ENCODE results near the gene SFRP5.

SFRP5 gene, protein sequence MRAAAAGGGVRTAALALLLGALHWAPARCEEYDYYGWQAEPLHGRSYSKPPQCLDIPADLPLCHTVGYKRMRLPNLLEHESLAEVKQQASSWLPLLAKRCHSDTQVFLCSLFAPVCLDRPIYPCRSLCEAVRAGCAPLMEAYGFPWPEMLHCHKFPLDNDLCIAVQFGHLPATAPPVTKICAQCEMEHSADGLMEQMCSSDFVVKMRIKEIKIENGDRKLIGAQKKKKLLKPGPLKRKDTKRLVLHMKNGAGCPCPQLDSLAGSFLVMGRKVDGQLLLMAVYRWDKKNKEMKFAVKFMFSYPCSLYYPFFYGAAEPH

DNA sequence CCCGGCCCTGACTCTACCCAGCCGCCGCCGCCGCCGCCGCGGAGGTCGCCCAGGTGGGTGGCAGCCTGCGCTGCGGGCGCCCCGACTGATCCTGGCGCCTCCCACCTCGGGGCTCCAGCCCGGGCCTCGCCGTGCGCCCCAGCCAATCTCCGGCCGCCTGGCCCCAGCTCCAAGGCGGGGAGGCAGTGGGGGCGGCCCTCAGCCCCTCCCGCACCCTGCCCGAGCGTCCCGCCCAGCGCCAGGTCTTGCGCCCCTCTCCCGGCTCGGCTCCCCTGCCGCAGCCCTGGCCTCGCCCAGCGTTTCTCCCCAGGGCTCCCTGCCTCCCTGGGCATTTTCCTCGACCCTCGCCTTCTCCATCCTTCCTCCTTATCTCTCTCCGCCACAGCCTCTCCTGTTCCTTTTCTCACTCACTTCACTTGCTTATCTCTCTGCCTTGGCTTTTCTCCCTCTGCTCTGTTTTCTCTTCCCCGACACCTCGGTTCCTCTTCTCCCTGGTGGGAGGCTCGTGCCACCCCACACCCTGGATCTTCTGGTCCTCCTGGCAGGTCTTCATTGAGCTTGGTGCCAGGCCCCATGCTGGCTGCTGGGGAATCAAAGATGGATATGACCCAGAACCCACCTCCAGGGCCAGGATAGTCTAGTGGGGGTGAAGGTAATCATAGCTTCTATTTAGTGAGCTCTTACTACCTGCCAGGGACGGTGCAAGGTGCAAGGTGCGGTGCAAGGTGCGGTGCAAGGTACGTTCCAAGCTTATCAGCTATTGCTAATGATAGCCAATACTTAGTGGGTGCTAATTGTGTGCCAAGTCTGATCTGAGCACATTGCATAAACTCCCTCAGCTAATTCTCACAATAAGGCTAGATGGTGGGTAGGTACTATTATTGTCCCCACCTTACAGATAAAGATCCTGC is at the start of gene SFRP5:
TSS of gene SFRP5 (minus strand) at position 87 of the 911 bp plus-strand sequence. CDS start 166 bp downstream, outside the sequence.
- DNase-seq, result no peak

DNA sequence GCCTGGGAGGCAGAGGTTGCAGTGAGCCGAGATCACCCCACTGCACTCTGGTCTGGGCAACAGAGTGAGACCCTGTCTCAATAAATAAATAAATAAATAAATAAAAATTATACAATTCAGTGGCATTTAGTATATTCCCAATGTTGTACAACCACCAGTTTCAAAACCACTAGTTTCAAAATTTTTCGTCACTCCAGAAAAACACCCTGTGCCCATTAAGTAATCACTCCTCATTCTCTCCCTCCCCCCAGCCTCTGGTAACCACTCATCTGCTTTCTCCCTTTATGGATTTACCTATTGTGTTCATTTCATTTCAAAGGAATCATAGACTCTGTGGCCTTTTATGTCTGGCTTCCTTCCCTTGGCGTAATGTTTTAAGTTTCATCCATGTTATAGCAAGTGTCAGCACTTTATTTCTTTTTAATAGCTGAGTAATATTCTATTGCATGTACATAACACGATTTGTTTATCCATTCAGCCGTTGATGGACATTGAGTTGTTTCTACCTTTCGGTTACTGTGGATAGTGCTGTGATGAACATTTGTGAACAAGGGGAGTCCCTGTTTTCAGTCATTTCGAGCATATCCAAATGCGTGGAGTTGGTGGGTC is 48.4 kb upstream of the SFRP5 start:
- DNase-seq, result no peak

DNA sequence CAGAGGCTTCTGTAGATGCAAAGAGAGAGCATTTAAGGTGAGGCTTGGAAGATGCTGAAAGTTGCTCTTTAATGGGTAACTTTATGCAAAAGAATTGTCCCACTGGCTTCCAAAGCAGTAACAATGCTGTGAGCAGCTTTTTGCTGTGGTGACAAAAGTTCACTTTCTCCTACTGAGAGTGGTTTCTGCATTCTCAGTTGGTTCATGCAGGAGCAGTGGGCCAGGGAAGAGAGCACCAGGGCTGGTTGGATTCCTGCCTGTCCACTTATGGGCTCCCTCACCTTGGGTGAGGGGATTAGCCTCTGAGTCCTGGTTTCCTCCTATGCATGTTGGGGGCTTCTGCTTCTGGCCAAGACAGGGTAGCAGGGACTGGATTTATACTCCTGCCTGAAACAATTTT is 46.8 kb upstream of the SFRP5 start:
- DNase-seq, result no peak

DNA sequence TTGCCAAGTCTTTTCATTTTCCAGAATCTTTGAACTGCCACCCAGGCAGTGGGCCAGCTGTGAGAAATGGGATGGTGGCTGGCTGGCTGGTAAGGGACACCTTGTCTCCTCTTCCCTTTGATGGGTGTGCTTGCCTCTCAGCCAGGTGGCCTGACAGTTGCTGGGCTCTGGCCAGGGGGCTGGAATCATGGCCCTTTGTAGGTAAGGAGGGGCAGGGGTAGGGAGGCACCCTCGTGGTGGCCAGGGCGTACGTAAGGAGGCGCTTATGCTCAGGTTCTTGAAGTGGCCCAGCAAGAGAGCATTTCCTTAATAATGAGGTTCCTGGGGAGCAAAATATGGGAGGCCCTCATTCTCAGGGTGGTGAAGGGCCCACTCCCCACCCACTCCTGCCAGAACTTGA is 44.8 kb upstream of the SFRP5 start:
- DNase-seq, result no peak

DNA sequence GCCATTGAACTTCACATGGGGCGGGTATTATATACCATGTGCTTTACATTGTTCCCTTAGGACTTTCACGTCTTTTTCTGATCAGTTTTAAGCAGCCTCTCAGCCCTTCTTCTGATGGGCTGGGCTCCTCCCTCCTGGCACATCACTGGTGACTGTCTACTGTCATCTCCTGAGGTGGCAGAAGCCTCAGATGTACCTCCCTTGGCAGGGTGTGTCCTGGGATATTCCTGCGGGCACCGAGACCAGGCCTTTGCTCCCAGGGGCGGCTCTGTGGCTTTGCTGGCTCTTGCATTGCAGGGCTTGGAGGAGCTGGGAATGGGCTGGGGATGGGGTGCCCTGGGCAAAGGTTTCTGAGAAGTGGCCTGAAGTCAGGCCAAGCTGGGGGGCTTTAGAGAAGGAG is 43.2 kb upstream of the SFRP5 start:
- no peak for DNase-seq

DNA sequence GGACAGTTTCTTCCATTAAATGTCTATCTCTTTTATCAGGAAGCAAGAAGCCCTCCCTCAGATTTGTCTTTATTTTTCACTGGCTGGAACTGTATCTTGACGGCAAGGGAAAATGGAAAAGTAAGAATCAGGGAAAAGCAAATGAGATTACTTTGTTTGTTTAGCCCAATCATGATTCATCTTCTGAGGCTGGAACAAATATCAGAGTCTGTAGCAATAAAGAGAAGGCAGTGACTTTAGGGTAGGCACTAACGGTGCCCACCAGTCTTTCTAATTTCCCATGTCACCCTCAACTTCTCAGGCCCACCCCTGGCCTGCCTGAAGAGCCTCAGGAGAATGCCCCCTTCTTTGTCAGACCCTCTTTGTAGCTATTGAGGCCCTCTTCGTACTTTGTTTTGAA is 41.5 kb upstream of the SFRP5 start:
- DNase-seq, result no peak

DNA sequence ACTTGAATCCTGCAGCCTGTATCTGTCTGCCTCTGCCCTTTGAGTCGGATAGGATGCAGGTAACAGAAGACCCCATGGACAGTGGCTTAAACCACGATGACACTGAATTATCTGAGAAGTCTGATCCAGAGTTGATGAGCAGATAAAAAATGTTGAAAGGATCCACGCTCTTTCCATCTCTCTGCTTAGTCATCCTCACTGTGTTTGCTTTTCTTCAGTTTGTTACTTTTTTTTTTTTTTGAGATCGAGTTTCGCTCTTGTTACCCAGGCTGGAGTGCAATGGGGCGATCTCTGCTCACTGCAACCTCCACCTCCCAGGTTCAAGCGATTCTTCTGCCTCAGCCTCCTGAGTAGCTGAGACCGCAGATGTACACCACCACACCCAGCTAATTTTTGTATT is 40.9 kb upstream of the SFRP5 start:
- DNase-seq, result no peak

DNA sequence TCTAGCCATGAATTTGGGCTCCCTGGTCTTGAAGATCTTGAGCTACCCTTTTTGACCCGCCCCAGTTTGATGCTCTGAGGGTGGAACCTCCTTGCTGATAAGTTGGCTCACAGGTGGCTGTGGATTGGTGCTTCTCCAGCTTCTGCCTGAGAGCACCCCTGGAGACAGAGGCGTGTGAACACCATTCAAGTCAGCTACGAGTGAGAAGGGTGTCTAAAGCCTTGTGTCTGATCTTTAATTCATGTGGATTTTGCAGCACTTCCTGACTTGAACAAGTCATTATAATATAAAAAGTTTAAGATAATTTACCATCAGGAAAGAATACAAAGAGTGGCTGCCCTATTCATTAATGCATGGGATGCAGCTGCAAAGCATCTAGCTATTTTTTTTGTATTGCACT is 40.2 kb upstream of the SFRP5 start:
- DNase-seq, result no peak

DNA sequence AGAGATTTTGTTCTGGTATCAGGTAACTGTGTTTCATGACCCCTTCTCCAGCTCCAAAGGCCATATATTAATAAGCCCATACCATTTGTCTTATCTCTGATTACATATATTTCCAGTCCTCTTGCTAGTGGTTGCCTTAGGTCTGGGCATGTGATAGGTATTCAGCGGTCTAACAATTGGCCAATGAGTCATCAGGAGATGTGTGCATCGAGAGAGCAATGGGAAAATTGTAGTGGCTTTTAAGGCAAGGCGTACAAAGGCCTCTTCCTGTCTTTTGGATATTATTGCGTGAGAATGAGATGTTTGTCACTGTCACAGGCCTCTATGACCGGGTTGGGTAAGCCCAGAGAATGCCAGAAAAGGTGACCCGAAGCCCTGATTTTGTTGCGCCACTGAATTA is 38.6 kb upstream of the SFRP5 start:
- no peak for DNase-seq

DNA sequence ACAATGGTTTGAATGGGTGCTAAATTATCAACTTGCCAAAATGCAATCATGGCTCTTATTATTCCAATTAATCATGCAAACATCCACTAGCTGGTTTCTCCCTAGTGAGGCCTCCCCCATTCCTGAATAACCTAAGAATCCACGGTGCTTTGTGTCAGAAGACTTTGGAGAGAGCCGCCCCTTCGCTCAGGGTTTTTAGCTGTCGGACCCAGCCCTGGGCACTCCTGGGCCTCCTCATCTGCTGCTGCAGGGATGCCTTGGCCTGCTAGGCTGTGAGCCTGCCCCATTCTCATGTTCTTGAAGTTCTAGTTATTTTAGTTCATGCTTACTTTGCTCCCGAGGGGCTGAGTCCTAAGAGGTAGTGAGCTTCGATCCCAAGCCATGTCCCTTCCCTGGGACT is 34.1 kb upstream of the SFRP5 start:
- no peak for DNase-seq

DNA sequence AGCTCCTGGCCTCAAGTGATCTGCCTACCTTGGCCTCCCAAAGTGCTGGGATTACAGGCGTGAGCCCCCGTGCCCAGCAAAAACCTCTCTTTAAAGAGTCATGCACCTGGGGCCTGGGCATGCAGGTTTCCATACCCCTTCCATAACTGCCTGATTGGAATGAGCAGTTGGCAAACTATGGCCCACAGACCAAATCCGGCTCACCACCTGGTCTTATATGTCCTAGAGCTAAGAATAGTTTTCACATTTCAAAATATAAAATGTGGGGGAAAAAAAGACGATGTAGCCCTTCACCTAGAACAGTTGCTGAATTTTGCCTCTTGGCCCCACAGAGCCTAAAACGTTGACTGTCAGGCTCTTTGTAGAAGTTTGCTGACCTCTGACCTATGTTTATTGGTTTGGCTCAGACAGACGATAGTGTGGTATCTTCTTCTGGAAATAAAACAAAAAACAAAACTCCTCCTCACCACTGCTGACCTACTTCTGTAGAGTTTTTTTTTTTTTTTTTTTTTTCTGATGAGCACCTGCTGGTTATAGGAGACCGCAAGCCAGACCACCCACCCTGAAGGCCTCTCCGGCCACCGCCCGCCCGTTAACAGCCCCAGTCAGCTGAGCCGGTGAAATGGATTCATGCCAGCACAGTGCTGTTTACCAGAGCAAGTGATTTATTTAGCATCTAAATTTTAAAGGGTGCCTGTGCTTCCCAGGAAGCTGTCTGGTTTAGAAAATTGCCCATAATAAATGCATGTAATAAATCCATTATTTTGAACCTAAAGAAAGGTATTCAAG is 33.5 kb upstream of the SFRP5 start:
- DNase-seq, result no peak

DNA sequence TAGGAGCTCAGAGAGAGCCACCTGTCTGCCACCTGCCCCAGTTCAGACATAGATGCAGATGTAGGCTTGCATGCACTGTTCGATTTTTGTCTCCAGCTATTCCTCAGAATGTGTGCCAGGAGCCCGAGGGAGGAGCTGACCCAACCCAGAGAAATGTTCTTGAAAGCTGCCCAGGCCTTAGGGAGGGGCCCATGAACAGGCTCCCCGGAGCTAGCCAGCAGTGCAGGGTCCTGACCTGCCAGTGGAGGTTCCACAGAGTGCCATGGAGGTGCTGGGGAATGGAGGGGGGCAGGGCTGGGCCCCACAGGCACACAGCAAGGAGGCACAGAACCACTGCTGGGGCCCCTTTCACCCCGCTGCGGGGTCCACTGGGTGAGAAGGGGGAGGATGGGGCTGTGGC is 29.6 kb upstream of the SFRP5 start:
- DNase-seq, result no peak

DNA sequence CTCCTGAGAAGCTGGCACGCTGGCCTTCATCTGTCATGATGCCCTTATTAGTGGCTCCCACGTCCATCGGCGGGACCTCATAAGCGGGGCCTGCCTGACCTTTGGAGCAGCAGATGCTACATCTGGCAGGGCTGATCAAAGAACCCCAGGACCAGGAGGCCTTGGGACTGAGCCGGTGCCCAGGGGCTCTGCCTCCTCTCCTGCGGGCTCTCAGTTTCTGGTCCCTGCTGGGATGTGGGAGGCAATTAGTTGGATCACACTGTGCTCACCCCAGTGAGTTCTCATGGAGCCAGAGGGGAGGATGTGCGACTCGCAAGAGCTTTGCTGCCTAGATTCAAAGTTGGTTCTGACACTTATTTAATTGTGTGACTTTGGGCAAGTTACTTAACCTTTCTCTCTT is 28.7 kb upstream of the SFRP5 start:
- DNase-seq, result no peak

DNA sequence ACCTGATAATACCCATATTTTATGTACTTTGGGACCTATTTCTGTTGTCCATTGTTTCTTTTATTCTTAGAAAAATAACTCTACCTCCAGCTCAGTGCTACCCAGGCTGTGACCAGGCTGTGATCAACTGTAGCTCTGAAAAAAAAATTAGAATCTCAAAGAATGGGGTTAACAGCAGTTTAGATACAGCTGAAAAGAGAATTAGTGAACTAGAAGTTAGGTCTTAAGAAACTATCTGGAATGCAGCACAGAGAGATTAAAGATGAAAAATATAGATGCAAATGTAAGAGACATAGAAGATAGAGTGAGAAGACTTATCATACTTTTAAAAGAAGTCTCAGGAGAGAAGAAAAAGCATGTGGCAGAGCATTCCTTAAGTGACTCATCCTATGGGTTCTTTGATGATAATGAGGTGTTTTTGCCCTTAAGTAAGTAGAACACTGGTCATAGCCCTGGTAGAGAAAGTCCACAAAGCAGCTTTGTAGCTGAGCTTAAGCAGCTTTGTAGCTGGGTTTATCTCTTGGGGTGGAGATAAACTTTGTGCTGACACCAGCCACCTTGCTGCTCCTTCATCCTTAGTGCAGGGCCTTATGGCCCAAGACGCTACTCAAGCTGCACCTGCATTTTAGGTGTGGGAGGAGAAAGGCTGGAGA is 27.3 kb upstream of the SFRP5 start:
- no peak for DNase-seq

DNA sequence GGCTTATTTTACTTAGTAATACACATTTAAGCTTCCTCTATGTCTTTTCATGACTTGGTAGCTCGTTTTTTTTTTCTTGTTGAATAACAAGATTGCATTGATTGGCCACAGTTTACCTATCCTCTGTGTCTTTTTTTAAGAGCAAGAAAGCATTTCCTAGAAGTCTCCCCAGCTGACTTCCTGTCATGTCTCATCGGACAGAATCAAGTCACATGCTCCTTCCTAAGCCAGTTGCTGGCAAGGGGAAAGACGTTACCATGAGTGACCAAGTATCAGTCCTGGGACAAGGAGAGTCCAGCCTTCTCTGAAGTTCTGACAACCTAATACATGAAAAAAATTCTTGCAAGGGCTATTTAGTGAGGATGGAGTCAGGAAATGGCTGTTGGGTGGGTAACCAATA is 24.9 kb upstream of the SFRP5 start:
- DNase-seq, result no peak

DNA sequence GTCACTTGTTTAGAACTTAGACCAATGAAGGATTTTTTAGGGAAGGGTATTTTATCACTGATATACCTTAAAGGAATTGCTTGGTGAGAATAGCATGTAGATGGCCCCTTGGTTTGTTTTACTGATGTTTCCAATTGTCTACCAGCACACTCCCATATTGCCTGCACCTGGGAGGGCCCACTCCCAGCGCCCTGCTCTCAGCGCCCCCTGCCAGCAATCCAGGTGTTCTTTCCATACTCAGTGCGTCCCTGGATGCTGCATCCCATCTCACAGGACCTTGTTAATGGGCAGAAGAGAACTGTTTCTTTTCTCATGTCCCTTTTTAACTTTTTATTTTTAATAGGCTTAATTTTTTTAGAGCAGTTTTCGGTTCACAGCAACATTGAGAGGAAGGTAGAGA is 24.1 kb upstream of the SFRP5 start:
- DNase-seq, result no peak

DNA sequence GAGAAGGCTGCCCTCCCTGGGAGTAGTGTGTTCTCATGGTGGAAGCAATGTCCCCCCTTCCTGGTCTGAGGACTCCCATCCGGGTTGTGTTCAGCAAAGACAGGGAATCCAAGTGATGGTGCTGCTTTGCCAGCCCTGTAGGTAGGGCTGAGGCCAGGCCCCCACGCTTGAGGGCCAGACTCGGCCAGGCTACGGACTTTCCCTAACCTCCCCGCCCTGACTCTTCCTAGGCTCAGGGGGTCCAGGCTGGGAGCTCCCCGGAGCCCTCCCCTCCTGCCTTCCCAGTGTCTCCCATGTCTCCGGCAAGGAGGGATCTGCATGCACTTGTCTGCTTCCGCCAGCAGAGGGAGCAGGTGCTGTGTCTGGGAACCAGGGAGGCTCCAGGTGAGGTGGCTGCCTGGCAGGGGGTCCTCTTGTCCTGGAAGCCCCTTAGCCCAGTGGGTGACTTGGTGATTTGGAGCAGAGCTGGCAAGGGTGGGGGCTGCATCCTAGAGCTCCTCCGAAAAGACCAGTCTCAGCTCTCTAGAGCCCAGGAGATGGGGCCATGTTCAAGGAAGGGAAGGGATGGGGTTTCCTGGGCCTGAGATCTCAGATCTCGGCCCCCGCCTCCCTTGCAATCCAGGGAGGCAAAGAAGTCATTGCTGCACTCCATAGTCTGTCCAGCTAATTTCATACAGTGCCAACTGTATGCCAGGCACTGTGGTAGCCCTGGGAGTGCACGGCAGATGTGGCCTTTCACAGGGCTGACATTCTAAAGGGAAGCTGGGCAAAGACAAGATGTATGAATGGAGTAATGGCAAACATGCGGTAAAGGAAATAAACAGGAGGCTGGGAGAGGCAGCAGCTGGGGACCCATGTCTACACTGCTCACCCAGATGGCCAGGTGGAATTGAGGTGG is 20.3 kb upstream of the SFRP5 start:
- peak; percentile 42 for DNase-seq

DNA sequence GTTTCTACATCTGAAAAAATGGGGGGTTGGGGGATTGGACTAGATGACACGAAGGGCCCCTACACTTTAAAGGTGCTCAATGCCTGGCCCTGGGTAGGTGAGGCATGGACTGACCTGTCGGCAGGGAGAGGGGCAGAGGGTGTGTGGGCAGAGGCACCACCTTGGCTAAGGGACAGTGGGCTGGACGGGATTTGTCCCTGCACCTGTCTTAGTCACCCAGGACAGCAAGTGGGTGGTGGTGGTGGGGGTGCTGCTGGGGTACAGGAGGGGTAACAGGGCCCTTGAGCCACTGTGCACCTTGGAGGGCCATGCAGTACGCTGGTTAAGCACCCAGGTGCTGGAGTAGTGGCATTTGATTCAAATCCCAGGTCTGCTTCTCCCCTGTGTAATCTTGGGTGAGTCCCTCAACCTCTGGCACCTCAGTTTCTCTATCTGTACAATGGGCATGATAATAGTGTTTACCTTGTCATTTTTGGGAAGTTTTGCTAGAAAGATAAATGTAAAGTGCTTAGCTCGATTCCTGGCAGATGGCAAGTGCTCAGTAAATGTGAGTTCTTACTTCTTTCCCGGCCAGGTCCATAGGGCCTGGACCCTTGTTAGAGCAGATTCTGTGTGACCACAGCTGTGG is 18.1 kb upstream of the SFRP5 start:
- DNase-seq, result no peak

DNA sequence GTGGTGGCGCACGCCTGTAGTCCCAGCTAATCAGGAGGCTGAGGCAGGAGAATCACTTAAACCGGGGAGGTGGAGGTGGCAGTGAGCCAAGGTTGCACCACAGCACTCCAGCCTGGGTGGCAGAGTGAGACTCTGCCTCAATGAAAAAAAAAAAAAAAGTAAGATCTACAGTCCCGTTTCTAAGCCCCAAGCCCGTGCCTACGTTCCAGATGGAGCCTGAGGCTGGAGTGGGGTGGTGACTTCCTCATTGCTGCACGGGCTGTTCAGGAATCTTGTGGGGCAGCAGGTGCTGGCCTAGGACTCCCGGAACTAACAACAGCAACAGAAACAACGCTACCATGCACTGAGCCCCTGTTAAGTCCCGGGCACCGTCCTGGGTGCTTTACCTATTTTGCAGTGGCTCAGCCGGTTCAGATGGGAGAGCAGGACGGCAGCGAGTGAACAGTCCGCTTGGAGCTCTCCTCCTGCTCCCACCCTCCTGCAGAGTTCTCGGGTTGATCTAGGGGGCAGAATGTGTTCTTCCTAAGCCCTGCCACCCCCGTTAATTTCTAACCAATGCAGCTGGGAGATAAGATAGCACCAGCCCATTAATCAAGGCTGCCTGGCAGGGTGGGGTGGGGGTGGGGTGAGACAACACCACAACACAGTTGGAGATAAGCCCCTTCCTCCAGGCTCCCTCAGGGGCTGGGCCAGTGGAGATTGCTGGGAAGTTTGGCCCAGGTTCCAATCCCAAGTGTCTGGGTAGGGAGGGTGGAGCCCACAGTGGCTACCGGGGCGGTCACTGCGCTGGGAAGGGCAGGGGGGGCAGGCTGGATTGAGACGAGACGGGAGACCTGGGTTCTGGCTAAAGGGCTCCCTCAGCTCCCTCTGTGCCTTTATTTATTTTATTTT is 17.0 kb upstream of the SFRP5 start:
- no peak for DNase-seq

DNA sequence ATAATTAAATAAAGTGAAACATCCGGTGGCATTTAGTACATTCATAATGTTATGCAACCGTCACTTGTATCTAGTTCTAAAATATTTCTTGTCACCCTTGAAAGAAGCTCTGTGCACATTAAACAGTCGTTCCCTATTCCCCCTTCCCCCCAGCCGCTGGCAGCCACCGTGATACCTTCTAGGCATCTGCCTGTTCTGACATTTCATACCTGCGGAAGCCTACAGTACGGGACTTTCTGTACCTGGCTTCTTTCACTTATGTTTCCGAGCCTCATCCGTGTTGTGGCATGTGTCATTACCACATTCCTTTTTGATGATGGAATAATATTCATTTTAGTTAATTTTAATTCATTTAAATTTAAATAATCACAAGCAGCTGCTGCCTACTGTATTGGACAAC is 13.9 kb upstream of the SFRP5 start:
- DNase-seq, result no peak

Measured in fibroblast of skin of right quadriceps (primary cell).